Astrocyte (in vitro differentiated cells and primary cell): Measurements from ENCODE around the gene LRRC3. TPM values are rescaled to one million over a fixed set of nuclear protein-coding genes. Genes with fewer than 3 reads are reported as not detected.
A peak's percentile ranks its signal among the peaks of the same experiment; 100 is the strongest.

ENCODE experiments used
- DNase-seq: peaks from one replicate; pipeline ENCODE4 v3.0.0-alpha.2; 2010; ENCODE audit warnings: low read depth
- FAIRE-seq: peaks from 2 replicates; lab custom pipeline; 2011; peaks lifted over from hg19 to GRCh38; lab: Jason Lieb, UNC
- H2AFZ ChIP-seq: 2 replicates; pipeline ENCODE4 v1.6.0; 2012; ENCODE audit warnings: low read depth, low read length, inconsistent platforms
- H3K27ac ChIP-seq: 2 replicates; pipeline ENCODE4 v1.5.1; 2011; ENCODE audit warnings: low read depth, low read length, inconsistent platforms
- H3K27me3 ChIP-seq: 2 replicates; pipeline ENCODE4 v1.6.0; 2011; ENCODE audit warnings: low read length, inconsistent platforms; ENCODE audit not compliant: insufficient read depth
- H3K36me3 ChIP-seq: 2 replicates; pipeline ENCODE4 v1.5.1; 2011; ENCODE audit warnings: low read length, inconsistent platforms; ENCODE audit not compliant: insufficient read depth
- H3K4me1 ChIP-seq: 2 replicates; pipeline ENCODE4 v1.5.1; 2011; ENCODE audit warnings: low read length, inconsistent platforms; ENCODE audit not compliant: insufficient read depth
- H3K4me2 ChIP-seq: 2 replicates; pipeline ENCODE4 v1.6.0; 2012; ENCODE audit warnings: low read length, inconsistent platforms
- H3K4me3 ChIP-seq: 2 replicates; pipeline ENCODE4 v1.5.1; 2011; ENCODE audit warnings: low read depth, mild to moderate bottlenecking, low read length, inconsistent platforms; ENCODE audit not compliant: insufficient read depth
- H3K79me2 ChIP-seq: 2 replicates; pipeline ENCODE4 v1.6.0; 2012; ENCODE audit warnings: mild to moderate bottlenecking, low read length, inconsistent platforms; ENCODE audit not compliant: insufficient read depth
- H3K9ac ChIP-seq: 2 replicates; pipeline ENCODE4 v1.6.0; 2012; ENCODE audit warnings: mild to moderate bottlenecking, low read length, inconsistent platforms
- H3K9me3 ChIP-seq: 2 replicates; pipeline ENCODE4 v1.5.1; 2012; ENCODE audit warnings: low read depth, mild to moderate bottlenecking, low read length, inconsistent platforms; ENCODE audit not compliant: insufficient read depth
- H4K20me1 ChIP-seq: 2 replicates; pipeline ENCODE4 v1.6.0; 2012; ENCODE audit warnings: low read length, inconsistent platforms; ENCODE audit not compliant: insufficient read depth
- H3K27ac Mint-ChIP-seq: one replicate; pipeline ENCODE4 v1.8.0; 2021; ENCODE audit warnings: mild to moderate bottlenecking, mixed read lengths; ENCODE audit not compliant: unreplicated experiment
- H3K27me3 Mint-ChIP-seq: one replicate; pipeline ENCODE4 v1.8.0; 2021; ENCODE audit warnings: low read depth, mixed read lengths; ENCODE audit not compliant: unreplicated experiment
- H3K36me3 Mint-ChIP-seq: one replicate; pipeline ENCODE4 v1.8.0; 2021; ENCODE audit warnings: low read depth, mixed read lengths; ENCODE audit not compliant: unreplicated experiment
- H3K4me1 Mint-ChIP-seq: one replicate; pipeline ENCODE4 v1.8.0; 2021; ENCODE audit warnings: low read depth, mixed read lengths; ENCODE audit not compliant: unreplicated experiment
- H3K4me3 Mint-ChIP-seq: one replicate; pipeline ENCODE4 v1.8.0; 2021; ENCODE audit warnings: mild to moderate bottlenecking, moderate library complexity, mixed read lengths; ENCODE audit not compliant: unreplicated experiment
- H3K9me3 Mint-ChIP-seq: one replicate; pipeline ENCODE4 v1.8.0; 2021; ENCODE audit warnings: mild to moderate bottlenecking, mixed read lengths; ENCODE audit not compliant: unreplicated experiment
- EZH2 ChIP-seq: IDR thresholded peaks from 2 replicates; pipeline ENCODE4 v1.6.1; 2012; ENCODE audit warnings: mild to moderate bottlenecking, low read length, inconsistent platforms; ENCODE audit not compliant: insufficient read depth
- total RNA-seq: library from RNA; stranded (reverse); gene quantifications from 2 replicates; pipeline ENCODE4 v1.2.1, GENCODE V29; 2021
- TF ChIP-seq, protein P1 (sequence below): IDR thresholded peaks from 2 replicates; pipeline ENCODE4 v1.5.1; 2011; ENCODE audit warnings: low read depth, mild to moderate bottlenecking, inconsistent platforms, low read length, moderate library complexity; ENCODE audit not compliant: insufficient read depth

LRRC3 gene
- total RNA-seq, 1 donor from 2014 or later = 5.2 TPM

DNA sequence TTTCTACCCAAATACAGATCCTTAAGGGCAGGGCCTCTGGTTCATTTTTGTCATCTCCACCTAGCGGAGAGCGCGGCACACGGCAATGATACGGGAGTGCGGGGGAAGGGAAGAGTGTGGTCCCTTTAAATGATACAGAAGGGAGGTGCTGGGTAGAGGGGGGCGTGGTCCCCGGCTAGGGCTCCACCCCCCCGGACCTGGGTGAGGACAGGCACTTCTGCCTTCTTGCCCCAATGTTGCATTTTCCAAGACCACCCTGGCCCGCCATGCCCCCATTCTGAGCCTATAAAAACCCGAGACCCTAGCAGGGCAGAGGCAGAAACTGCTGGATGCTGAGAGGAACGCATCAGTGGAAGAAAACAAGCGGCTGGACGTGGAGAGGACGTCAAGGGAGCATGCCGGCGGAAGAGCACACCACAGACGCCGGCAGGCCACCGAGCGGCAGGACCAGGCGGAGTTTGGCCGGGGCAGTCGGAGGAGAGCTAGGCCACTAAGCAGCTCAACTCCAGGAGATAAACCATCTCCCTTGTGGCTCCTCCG lies 30.0 kb downstream of the LRRC3 start:
- no peak overlapping the region for H3K9ac ChIP-seq
- H3K27ac ChIP-seq = no peak overlapping the region
- H3K27ac Mint-ChIP-seq = no peak overlapping the region
- no peaks in the 10 kb centered on the region for H3K4me1 ChIP-seq
- TF ChIP-seq, protein P1, sequence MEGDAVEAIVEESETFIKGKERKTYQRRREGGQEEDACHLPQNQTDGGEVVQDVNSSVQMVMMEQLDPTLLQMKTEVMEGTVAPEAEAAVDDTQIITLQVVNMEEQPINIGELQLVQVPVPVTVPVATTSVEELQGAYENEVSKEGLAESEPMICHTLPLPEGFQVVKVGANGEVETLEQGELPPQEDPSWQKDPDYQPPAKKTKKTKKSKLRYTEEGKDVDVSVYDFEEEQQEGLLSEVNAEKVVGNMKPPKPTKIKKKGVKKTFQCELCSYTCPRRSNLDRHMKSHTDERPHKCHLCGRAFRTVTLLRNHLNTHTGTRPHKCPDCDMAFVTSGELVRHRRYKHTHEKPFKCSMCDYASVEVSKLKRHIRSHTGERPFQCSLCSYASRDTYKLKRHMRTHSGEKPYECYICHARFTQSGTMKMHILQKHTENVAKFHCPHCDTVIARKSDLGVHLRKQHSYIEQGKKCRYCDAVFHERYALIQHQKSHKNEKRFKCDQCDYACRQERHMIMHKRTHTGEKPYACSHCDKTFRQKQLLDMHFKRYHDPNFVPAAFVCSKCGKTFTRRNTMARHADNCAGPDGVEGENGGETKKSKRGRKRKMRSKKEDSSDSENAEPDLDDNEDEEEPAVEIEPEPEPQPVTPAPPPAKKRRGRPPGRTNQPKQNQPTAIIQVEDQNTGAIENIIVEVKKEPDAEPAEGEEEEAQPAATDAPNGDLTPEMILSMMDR = no peak
- TF ChIP-seq EZH2 = no peak
- peaks cover 9% of the 10 kb centered on the region for H3K9me3 Mint-ChIP-seq
- H2AFZ ChIP-seq = no peak overlapping the region
- H3K36me3 ChIP-seq = no peaks in the 10 kb centered on the region
- peaks cover 27% of the 10 kb centered on the region for H3K27me3 Mint-ChIP-seq
- no peak overlapping the region for H3K4me3 ChIP-seq
- H3K9me3 ChIP-seq = no peaks in the 10 kb centered on the region
- H4K20me1 ChIP-seq = no peaks in the 10 kb centered on the region
- no peaks in the 10 kb centered on the region for H3K27me3 ChIP-seq
- H3K4me3 Mint-ChIP-seq = peak overlapping the region; percentile 64
- H3K36me3 Mint-ChIP-seq = peaks cover 3% of the 10 kb centered on the region
- H3K4me2 ChIP-seq = no peak overlapping the region
- H3K4me1 Mint-ChIP-seq = no peaks in the 10 kb centered on the region
- H3K79me2 ChIP-seq = no peaks in the 10 kb centered on the region
- no peak for FAIRE-seq
- DNase-seq = no peak

DNA sequence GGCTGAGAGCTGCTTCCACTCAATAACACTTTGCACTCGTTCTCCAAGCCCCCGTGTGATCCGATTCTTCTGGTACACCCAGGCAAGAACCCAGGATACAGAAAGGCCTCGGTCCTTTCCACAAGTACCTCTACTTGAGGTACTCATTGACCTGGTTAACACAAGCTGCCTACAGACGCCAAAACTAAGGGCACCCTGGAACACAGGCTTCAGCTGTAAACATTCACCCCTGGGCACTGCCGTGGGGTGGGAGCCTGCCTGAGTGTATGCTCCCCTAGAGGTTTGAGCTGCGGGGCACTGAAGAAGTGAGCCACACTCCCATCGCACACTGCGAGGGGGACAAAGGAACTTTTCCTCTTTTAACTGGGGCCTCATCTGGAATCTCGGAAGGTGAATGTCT lies 30.5 kb downstream of the LRRC3 start:
- no peaks in the 10 kb centered on the region for H3K4me1 Mint-ChIP-seq
- peaks cover 27% of the 10 kb centered on the region for H3K27me3 Mint-ChIP-seq
- Histone ChIP-seq H3K9me3 (no peaks in the 10 kb centered on the region), H3K4me3 (no peak overlapping the region), H3K36me3 (no peaks in the 10 kb centered on the region), H3K27ac (no peak overlapping the region), H4K20me1 (no peaks in the 10 kb centered on the region), H3K79me2 (no peaks in the 10 kb centered on the region), H3K4me1 (no peaks in the 10 kb centered on the region), H3K9ac (no peak overlapping the region), H3K27me3 (no peaks in the 10 kb centered on the region), H3K4me2 (no peak overlapping the region), H2AFZ (no peak overlapping the region)
- H3K9me3 Mint-ChIP-seq = peaks cover 9% of the 10 kb centered on the region
- no peak for TF ChIP-seq EZH2
- TF ChIP-seq, protein P1 = no peak
- no peak overlapping the region for H3K27ac Mint-ChIP-seq
- no peak for FAIRE-seq
- peak overlapping the region; percentile 64 for H3K4me3 Mint-ChIP-seq
- peaks cover 3% of the 10 kb centered on the region for H3K36me3 Mint-ChIP-seq
- no peak for DNase-seq

DNA sequence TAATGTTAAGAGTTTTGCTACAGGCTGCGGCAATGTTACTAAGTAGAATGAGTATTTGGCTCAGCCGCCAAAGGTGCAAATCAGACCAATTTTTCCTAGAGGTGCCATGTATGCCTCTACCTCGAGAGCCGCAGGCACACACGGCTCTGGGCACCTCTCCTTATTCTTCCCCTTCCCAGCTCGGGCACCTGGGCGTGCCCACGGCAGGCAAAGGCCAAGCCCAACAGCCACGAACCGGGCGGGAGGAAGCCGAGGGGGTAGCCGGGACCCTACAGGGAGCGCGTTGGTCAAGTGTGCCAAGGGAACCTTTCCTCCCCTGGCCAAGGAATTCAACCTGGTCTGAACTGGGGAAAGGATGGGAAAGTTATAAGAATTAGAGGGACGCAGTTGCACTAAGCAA lies 31.0 kb downstream of the LRRC3 start:
- Histone ChIP-seq H3K9me3 (no peaks in the 10 kb centered on the region), H3K4me1 (no peaks in the 10 kb centered on the region), H2AFZ (no peak overlapping the region), H3K4me2 (no peak overlapping the region), H3K27me3 (no peaks in the 10 kb centered on the region), H3K9ac (no peak overlapping the region), H3K79me2 (no peaks in the 10 kb centered on the region), H4K20me1 (no peaks in the 10 kb centered on the region), H3K4me3 (no peak overlapping the region), H3K27ac (no peak overlapping the region), H3K36me3 (no peaks in the 10 kb centered on the region)
- peaks cover 27% of the 10 kb centered on the region for H3K27me3 Mint-ChIP-seq
- FAIRE-seq (no peak), DNase-seq (no peak)
- no peak for TF ChIP-seq EZH2
- TF ChIP-seq, protein P1 = no peak
- H3K36me3 Mint-ChIP-seq = peaks cover 3% of the 10 kb centered on the region
- no peak overlapping the region for H3K27ac Mint-ChIP-seq
- no peaks in the 10 kb centered on the region for H3K4me1 Mint-ChIP-seq
- peaks cover 9% of the 10 kb centered on the region for H3K9me3 Mint-ChIP-seq
- H3K4me3 Mint-ChIP-seq = peak overlapping the region; percentile 40
